Measurements from ENCODE around the gene HDHD3.
"Not testable (repeated sequence)": the region's sequence is repeated elsewhere in the genome, so short reads cannot be mapped to it uniquely, and the experiment has no call there.

The HDHD3 gene

GRCh38 chr9:113389451-113389850 is 12.7 kb upstream of the HDHD3 start:
- DNase-seq (ENCODE audit: low read depth in 2 of 2), result no peak

GRCh38 chr9:113388833-113389232 is 12.0 kb upstream of the HDHD3 start:
- no peak for DNase-seq (ENCODE audit: low read depth in 2 of 2)

- no peak for DNase-seq (ENCODE audit: low read depth in 2 of 2)
Measured at GRCh38 chr9:113387560-113388230, 10.9 kb upstream of the HDHD3 start.

GRCh38 chr9:113386571-113387393 is 10.0 kb upstream of the HDHD3 start:
- DNase-seq (ENCODE audit: low read depth in 2 of 2), result no peak

GRCh38 chr9:113381909-113382411 is 5.2 kb upstream of the HDHD3 start:
- DNase-seq (ENCODE audit: low read depth in 2 of 2), result no peak

- not testable (repeated sequence) for DNase-seq (ENCODE audit: low read depth in 2 of 2)
Measured at GRCh38 chr9:113381441-113381840, 4.7 kb upstream of the HDHD3 start.

GRCh38 chr9:113380869-113381378 is 4.1 kb upstream of the HDHD3 start:
- DNase-seq (ENCODE audit: low read depth in 2 of 2), result no peak

GRCh38 chr9:113379829-113380210 is 3.0 kb upstream of the HDHD3 start:
- DNase-seq (ENCODE audit: low read depth in 2 of 2), result not testable (repeated sequence)

- DNase-seq (ENCODE audit: low read depth in 2 of 2), result not testable (repeated sequence)
Measured at GRCh38 chr9:113379094-113379828, 2.5 kb upstream of the HDHD3 start.

- DNase-seq (ENCODE audit: low read depth in 2 of 2), result no peak
Measured at GRCh38 chr9:113375057-113376023, 1.4 kb downstream of the HDHD3 start.

- DNase-seq (ENCODE audit: low read depth in 2 of 2), result no peak
Measured at GRCh38 chr9:113373676-113374392, 3.0 kb downstream of the HDHD3 start.

GRCh38 chr9:113373256-113373655 is 3.5 kb downstream of the HDHD3 start:
- no peak for DNase-seq (ENCODE audit: low read depth in 2 of 2)

GRCh38 chr9:113372059-113372458 is 4.7 kb downstream of the HDHD3 start:
- DNase-seq (ENCODE audit: low read depth in 2 of 2), result no peak

- no peak for DNase-seq (ENCODE audit: low read depth in 2 of 2)
Measured at GRCh38 chr9:113370806-113371325, 5.9 kb downstream of the HDHD3 start.

GRCh38 chr9:113369855-113370140 is 7.0 kb downstream of the HDHD3 start:
- DNase-seq (ENCODE audit: low read depth in 2 of 2), result no peak

- no peak for DNase-seq (ENCODE audit: low read depth in 2 of 2)
Measured at GRCh38 chr9:113368982-113369854, 7.6 kb downstream of the HDHD3 start.

GRCh38 chr9:113368348-113368981 is 8.3 kb downstream of the HDHD3 start:
- DNase-seq (ENCODE audit: low read depth in 2 of 2), result no peak

GRCh38 chr9:113365652-113366051 is 11.1 kb downstream of the HDHD3 start:
- not testable (repeated sequence) for DNase-seq (ENCODE audit: low read depth in 2 of 2)

GRCh38 chr9:113364951-113365350 is 11.8 kb downstream of the HDHD3 start:
- no peak for DNase-seq (ENCODE audit: low read depth in 2 of 2)

All from stimulated activated CD4-positive, alpha-beta T cell treated with anti-CD3 and anti-CD28 coated beads, Interleukin-1b, Interleukin-23, amount 100 ng/mL, for 4 hours (primary cell).